ENCODE measurements around the gene PPP1R13L. TPM values are rescaled to one million over a fixed set of nuclear protein-coding genes. Genes with fewer than 3 reads are reported as not detected.
"Not testable (repeated sequence)": the region's sequence is repeated elsewhere in the genome, so short reads cannot be mapped to it uniquely, and the experiment has no call there.

Gene PPP1R13L
- total RNA-seq, 1 donor from 2014 or later = 8.0 TPM

DNA sequence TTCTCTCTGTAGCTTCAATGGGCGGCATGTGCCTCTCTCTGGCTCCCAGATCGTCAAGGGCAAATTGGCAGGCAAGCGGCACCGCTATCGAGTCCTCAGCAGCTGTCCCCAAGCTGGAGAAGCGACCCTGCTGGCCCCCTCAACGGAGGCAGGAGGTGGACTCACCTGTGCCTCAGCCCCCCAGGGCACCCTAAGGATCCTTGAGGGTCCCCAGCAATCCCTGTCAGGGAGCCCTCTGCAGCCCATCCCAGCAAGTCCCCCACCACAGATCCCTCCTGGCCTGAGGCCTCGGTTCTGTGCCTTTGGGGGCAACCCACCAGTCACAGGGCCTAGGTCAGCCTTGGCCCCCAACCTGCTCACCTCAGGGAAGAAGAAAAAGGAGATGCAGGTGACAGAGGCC lies 3.3 kb upstream of the PPP1R13L start:
- ATAC-seq (no peak), DNase-seq (ENCODE audit: low spot score) (no peak)

DNA sequence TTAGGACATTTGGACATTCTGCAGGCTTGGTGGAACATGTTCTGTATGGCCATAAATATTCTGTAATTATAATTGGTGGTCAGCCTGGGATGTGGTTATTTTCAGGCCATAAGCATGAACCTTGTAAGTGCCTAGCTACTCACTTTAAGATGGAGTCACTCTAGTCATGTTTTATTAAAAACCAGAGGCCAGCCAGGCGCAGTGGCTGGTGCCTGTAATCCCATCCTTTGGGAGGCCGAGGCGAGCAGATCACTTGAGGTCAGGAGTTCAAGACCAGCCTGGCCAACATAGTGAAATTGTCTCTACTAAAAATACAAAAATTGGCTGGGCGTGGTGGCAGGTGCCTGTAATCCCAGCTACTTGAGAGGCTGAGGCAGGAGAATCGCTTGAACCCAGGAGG lies 2.7 kb upstream of the PPP1R13L start:
- not testable (repeated sequence) for DNase-seq (ENCODE audit: low spot score); ATAC-seq

DNA sequence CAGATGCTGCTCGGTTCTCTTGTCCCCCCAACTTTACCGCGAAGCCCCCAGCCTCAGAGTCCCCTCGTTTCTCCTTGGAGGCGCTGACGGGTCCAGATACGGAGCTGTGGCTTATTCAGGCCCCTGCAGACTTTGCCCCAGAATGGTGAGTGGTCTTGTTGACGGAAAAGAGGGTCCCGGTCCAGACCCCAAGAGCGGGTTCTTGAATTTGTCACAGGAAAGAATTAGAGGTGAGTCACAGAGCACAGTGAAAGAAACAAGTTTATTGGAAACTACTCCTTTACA lies 2.2 kb upstream of the PPP1R13L start:
- ATAC-seq (no peak), DNase-seq (ENCODE audit: low spot score) (no peak)

DNA sequence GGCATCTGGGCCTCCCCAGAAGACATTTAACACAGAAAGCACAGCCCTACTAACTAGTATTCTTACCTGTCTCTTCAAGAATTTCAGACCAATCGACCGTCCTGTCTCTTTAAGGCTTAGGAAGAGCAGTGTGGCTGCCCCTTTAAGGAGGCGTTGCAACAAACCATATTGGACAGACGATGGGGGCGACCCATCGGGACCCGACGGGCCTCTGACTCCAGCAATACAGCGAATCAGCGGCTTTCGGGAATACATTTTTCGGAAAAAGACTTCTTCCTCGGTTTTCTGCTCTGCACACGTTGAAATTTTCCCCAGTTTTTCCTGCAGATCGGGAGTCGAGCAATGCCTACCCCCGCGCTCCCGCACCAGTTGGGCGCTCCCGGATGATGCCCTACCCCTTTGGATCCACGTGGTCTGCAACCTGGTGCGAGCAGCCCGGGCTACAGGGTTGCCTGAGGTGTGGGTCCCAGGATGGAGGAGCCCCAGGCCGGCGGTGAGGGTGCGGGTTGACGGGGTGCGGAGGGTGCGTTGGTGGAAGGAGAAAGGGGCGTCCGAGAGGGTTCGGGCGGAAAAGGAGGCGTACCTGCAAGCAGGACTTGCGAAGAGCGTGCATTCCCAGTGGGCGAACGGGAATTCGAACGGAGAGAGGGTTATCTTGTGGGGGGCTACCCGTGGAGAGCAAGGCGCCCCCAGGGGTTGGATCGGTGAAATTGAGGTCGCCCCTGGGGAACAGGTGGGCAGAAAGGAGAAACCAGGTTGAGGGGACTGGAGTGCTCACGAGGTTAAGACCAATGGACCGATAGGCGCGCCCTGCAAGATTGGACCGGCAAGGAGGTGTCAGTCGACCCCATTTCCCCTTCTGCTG lies 1.6 kb upstream of the PPP1R13L start, which contains the start of gene POLR1G:
TSS of gene POLR1G (plus strand) at position 419 of the 865 bp plus-strand sequence. CDS start at position 472, 53 bp downstream.
- DNase-seq (ENCODE audit: low spot score) = peak; percentile 82
- ATAC-seq = peak; percentile 72

DNA sequence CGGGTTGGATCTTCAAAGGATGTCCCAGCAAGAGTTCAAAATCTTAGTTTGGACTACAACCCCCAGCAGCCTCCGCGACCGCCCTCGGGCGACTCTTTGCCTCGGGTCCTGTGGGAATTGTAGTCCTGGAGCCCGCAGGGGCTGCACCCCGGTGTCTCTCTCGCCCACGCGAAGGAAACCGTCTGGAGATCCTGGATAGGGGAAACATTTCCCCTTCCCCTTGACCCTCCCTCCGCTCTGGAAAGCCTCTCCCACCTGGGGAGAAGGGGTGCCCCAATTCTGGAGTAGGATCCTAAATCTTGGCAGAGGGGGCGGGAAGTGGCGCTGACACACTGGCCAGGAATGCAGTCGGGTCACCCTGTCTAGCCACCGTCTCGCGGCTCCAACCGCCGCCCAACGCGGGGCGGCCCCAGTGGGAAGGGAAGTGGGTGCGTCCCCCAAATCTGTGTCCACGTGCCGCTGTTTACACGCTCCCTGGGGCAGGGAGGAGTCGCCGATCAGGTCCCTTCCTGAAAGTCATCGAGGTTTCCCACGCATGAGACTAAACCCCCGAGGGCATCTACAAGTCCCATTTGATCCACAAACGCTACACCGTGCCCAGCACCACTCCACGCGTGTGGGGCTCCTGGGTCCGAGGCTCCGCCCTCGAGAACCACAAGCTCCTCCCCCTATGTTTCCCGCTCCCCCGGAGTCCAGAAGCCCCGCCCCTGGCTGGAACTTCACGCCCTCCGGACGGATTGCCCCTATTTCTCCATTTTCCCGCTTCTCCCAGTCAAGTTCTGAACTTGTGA lies 761 bp upstream of the PPP1R13L start:
- ATAC-seq = peak; percentile 80

DNA sequence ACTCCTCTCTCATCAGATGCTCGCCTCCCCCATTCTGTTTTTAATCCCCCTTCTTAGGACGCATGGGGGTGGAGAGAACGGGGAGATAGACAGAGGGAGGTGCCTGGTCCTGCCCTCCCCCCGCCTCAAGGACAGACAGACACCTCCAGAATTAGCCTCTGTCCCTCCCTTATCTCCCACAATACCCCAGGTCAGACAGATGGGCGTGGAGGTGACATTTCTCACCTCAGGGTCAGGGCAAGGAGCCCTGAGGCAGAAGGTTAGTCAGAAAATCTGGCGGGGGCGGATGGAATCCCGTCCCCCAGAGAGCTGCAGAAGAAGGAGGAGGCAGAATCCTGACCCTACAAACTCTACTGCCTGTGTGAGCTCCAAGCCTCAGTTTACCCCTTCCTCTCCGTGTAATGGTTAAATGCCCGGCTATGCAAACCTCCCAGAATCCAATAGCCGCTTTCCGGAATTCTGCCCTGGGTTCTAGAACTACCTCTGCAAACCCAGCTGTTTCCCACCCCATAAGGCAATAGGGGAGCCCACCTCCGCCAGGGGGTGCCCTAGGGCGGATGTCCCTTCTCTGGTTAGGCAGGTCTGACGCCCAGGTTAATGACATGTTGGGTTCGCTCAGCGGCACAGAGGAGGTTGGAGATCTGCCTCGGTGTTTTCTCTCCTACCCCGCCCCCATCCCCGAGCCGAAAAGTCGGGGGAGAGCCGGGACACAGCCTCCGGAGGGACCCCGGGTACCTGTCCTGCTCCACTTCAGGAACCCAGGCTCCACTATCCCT lies 900 bp downstream of the PPP1R13L start:
- ATAC-seq (peak; percentile 5), DNase-seq (ENCODE audit: low spot score) (peak; percentile 61)

More for the DNA sequence above, 761 bp upstream of the PPP1R13L start:
- peak; percentile 89 for DNase-seq (ENCODE audit: low spot score)

DNA sequence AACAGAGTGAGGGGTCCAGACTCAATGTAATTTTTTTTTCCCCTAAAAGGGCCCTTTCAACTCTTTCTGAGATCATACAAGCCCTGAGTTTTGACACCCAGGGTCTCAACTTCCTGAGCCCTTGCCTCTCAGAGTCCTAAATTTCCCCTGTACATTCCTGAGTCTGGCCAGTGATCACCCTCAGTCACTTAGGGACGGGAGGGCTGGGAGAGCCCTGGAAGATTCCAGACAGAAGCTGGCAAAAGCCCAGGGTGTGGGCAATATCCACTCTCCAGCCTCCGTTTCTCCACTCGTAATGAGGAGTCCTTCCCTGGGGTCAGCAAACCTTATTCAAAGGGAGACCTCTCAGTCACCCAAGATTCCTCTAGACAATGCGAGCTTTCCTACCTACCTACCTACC lies 1.6 kb downstream of the PPP1R13L start:
- ATAC-seq (no peak), DNase-seq (ENCODE audit: low spot score) (no peak)

DNA sequence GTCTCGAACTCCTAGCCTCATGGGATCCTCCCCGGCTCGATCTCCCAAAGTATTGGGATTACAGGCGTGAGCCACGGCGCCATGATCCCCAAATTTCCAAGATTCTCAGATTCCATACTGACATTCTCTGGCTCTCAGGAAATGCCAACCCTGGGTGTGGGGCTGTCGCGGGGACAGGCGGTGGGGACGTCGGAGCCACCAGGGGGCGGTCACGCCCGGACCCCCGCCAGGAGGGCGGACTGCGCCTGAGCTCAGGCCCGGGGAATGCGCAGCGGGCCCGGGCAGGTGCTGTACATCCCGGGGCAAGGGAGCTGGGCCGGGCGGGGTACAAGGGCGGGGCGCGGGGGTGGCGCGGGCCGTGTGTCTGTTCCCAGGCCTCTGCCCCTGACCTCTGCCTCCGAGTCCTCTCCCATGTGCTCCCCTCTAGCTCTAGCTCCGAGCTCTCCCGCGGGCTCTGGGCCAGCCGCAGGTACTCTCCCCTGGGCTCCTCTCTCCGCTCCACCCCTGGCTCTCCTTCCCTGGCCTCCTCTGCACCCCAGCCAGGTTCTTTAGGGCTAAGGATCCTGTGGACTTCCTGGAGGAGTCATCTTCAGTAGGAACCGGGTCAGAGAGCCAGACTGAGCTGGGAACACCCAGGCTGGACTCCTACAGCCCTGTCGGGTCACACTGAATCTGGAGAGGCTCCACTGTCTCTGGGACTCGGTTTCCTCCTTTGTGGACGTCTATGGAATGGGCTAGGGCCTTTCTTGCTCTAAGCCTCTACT lies 2.4 kb downstream of the PPP1R13L start:
- ATAC-seq = no peak
- no peak for DNase-seq (ENCODE audit: low spot score)

DNA sequence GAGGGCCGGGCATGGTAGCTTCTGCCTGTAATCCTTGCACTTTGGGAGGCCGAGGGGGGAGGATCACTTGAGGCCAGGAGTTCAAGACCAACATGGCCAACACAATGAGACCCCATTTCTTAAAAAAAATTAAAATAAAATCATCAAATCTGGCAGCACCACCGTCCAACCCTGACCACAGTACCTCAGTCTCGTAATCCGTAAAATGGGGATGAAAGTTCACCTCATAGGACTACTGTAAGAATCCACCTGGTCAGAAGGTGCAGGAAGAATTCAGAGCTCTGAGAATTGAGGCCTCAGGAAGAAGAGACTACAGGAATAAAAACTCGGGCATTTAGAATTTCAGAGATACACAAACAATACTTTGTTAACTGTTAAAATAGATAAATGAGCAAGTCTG lies 3.1 kb downstream of the PPP1R13L start:
- DNase-seq (ENCODE audit: low spot score) (no peak), ATAC-seq (no peak)

DNA sequence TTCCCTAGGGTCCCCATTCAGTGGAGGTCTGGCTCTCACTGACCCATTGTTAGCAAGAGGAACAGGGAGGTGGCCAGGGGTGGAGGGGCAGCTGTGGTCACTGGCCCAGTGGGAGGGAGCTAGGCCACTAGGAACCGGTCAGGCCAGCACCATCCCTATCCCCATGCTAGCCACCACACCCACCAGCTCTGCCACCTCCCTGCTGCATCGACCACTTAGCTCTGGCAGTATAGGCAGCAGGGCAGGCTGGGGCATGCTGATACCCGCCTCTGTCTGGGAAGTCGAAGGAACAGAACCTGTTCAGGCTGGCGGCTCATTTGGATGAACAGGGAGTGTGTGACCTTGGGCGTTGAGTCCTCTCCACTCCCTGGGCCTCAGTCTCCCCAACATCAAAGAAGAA lies 4.7 kb downstream of the PPP1R13L start:
- DNase-seq (ENCODE audit: low spot score) (no peak), ATAC-seq (no peak)

DNA sequence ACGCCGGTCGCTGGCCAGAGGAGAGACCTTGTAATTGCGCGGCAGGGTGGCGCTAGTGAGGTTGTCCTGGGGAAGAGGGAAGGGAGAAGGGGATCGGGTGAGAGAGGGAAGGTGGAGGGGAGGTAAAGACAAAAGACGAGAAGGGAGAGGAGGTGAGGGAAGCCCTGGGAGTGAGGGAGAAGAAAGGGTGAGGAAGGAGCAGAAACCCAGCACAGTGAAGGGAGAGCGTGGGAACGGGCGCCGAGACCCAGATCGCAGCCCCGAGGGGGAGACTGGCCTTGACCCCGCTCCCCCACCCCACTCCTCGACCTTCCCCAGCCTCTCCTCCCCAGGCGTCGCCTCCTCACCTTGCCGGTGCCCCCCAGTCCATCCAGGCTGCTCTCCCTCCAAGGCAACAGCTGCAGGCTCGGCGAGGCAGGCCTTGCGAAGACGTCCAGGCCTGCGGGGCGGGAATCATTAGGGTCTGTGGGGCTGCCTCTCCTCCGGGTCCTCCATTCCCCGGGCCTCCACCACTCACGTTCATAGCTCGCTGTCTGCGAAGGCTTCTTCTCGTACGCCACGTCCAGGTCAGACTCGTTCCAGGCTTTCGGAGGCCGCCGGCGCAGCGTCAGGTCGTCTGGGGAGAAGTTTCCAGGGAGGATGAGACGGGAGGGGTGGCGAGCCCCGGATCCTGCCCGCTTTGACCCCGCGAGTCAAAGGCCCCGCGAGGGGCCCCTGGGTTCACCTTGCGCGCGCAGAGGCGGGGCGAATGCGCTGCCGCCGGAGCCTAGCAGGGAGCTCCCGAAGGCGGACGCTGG lies 8.8 kb downstream of the PPP1R13L start:
- no peak for DNase-seq (ENCODE audit: low spot score)
- ATAC-seq = no peak

DNA sequence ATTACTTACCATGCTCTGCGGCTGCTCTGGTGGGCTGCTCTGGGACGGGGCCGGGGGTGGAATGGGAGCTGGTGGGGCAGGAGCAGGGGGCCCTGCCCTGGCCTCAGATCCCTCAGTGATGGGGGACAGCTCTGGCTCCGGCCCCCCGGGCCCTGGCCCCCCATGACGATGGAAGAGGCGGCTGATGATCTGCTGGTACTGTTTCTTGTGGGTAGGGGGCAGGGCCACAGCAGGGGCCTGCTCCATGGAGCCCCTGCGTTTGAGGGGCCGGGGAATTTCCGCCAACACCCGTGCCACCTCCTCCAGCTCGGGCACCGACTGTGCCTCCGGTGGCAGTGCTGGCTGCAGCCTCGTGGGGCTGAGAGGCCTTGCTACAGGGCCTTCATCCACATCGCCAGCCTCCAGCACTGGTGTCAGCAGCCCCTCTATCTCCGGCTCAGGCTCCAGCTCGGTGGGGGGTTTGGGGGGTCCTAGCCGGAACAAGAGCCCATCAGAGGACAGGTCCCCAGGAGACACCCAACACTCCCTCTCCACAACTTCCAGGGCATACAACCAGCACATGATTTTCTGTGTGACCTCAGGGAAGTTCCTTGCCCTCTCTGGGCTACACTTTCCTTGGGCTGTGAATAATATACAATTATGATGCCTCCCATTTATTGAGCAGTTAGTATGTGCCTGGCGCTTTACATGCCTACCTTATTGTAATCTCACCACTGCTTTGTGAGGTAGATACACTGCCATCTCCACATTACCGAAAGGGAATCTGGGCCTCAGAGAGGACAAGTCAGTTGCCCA lies 12.8 kb downstream of the PPP1R13L start:
- ATAC-seq = no peak
- DNase-seq (ENCODE audit: low spot score) = no peak

DNA sequence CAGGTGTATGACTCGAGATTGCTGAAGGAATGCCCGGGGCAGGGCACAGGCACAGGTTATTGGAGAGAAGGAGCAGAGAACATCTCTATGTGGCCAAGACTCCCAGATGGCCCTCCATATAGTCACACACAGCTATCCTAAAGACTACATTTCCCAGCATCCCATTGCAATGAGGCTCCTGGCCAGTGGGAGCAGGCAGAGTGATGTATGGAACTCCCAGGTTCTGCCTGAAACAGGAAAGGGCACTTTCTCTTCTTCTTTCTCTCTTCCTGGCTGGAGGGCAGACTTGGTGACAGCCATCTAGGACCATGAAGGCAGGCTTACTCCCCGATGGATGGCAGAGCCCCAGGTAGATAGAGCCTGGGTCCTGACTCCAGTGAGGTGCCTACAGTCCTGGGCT lies 13.5 kb downstream of the PPP1R13L start:
- DNase-seq (ENCODE audit: low spot score) (no peak), ATAC-seq (peak; percentile 19)

DNA sequence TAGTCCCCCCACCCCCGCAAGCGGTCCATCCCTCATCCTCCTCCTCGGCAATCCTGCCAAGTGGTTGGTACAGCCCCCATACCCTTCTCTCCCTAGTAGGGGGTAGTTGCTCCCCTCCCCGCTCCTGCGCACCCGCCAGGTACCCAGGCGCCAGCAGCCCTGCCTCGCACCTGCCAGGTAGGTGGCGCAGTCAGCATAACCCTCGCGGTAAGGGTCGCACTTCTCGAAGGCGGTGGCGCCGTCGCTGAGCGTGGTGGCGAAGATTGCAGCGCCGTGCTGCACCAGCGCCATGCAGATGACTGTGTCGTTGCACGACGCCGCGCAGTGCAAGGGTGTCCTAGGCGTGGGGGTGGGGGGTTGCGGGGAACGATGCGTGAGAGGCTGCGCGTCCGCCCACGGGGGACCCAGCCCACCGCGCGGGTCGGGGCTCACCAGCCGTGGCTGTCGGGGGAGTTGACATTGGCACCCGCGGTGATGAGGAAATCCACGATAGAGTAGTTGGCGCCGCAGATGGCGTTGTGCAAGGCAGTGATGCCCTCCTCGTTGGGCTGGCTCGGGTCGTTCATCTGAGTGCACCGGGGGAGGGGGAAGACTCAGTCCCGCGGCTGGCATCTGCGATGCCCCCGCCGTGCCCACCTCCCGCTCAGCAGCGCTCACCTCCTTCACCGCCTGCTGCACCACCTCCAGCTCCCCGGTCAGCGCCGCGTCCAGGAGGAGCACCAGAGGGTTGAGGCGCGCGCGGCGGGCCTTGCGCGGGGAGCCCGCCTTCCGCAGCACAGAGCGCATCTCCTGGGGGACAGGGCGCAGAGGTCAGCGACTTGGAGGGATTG lies 19.3 kb downstream of the PPP1R13L start:
- DNase-seq (ENCODE audit: low spot score) (no peak), ATAC-seq (peak; percentile 58)

DNA sequence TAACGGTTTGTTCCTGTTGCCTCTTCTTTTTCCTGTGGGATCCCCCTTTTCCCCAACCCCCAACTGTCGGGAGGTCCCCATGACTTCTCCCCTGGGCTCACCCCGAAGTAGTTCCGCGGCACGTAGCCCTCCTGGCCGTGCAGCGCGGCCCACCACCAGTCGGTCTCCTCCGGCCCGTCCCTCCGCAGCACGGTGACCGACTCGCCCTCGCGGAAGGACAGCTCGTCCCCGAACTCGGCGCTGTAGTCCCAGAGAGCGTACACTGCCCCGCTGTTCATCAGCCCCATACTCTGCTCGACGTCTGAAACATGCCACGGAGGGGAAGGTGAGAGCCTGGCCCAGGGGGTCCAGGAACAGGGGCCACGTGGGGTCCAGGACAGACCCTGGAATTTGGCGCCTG lies 22.4 kb downstream of the PPP1R13L start:
- no peak for DNase-seq (ENCODE audit: low spot score)

DNA sequence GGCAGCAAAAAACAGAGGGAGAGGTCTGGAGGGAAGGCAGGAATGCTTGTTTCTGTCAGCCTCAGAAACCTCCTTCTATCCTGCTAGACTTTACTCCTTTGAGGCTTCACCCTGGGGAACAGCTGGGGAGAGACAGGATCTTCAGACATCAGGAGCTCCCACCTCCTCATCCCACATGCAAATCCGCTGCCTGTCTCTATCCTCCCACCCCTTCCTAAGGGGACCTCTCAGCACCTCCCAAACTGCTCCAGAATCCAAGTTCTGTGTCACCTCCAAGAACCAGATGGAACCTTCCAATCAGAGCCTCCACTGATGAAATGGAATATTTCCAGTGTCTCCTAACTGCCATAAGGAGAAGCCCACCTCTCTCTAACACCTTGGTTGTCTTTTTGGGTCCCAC lies 24.8 kb downstream of the PPP1R13L start:
- no peak for ATAC-seq
- DNase-seq (ENCODE audit: low spot score) = no peak

More for the DNA sequence above, 22.4 kb downstream of the PPP1R13L start:
- ATAC-seq = no peak

DNA sequence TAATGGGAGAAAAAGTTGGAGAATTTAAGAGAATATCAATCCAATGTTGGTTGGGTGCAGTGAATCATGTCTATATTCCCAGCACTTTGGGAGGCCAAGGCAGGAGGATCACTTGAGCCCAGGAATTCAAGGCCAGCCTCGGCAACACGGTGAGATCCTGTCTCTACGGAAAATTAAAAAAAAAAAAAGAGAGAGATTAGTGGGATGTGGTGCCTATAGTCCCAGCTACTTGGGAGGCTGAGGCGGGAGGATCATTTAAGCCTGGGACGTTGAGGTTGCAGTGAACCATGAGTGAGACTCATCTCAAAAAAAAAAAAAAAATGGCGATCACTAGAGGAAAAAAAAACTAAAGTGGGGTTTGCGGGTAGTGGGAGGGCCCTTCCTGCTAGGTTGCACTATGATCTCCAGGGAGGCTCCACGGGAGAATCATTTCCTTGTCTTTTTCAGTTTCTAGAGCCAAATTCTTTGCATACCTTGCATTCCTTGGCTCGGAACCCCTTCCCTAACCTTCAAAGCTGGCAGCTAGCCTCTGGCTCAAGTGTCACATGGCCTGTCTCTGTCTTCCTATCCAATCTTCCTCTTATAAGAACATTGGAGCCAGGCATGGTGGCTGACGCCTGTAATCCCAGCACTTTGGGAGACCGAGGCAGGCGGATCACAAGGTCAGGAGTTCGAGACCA lies 28.7 kb downstream of the PPP1R13L start:
- peak; percentile 60 for ATAC-seq
- DNase-seq (ENCODE audit: low spot score) = no peak

Measured in left lobe of liver (tissue), 2 donors.